HepG2 (cell line): ENCODE results near the gene UBXN1. TPM values are rescaled to one million over a fixed set of nuclear protein-coding genes. Genes with fewer than 3 reads are reported as not detected.

Experiments
- ATM ChIP-seq: fragments of 450-650 bp; IDR thresholded peaks from 2 replicates; pipeline ENCODE4 v1.7.1; 2017; ENCODE audit warnings: mild to moderate bottlenecking, borderline replicate concordance
- DR1 ChIP-seq: sonication (generic); formaldehyde crosslinking; IDR thresholded peaks from 2 replicates; pipeline ENCODE4 v1.8.0; 2021; ENCODE audit warnings: mild to moderate bottlenecking, missing genetic modification reagents, inconsistent platforms
- GABPB1 ChIP-seq: IDR thresholded peaks from 2 replicates; pipeline ENCODE4 v1.6.1; 2016; ENCODE audit warnings: mild to moderate bottlenecking, missing genetic modification reagents, moderate library complexity, missing compliant biosample characterization
- HES4 ChIP-seq: sonication (generic); formaldehyde crosslinking; IDR thresholded peaks from 2 replicates; pipeline ENCODE4 v1.9.0; 2021; ENCODE audit warnings: mild to moderate bottlenecking, missing genetic modification reagents, borderline replicate concordance
- HOXA5 ChIP-seq: sonication (generic); formaldehyde crosslinking; IDR thresholded peaks from 2 replicates; pipeline ENCODE4 v1.4.0; 2020; ENCODE audit warnings: missing genetic modification reagents
- JUN ChIP-seq: sonication (generic); formaldehyde crosslinking; IDR thresholded peaks from 2 replicates; pipeline ENCODE4 v1.4.0; 2020; ENCODE audit warnings: mild to moderate bottlenecking, missing genetic modification reagents
- NBN ChIP-seq: fragments of 450-650 bp; conservative IDR thresholded peaks from 2 replicates; pipeline ENCODE4 v1.6.1; 2017
- NCOA1 ChIP-seq: sonication (generic); formaldehyde crosslinking; IDR thresholded peaks from 2 replicates; pipeline ENCODE4 v1.9.0; 2021; ENCODE audit warnings: missing genetic modification reagents
- NCOR1 ChIP-seq: fragments of 200-600 bp; sonication (generic); IDR thresholded peaks from 2 replicates; pipeline ENCODE4 v1.7.0; 2017; ENCODE audit warnings: antibody characterized with exemption, low read length, borderline replicate concordance
- REST ChIP-seq, 2 experiments: IDR thresholded peaks; 2 replicates each; pipeline ENCODE4 v1.6.1; 2011 to 2012; ENCODE audit warnings: low read length in 2 of 2, borderline replicate concordance in 1 of 2, low read depth in 1 of 2, mild to moderate bottlenecking in 1 of 2, moderate library complexity in 1 of 2
- SOX13 ChIP-seq, 3 experiments: fragments of 450-650 bp in 1 of 3; sonication (generic) in 1 of 3; formaldehyde crosslinking in 1 of 3; IDR thresholded peaks in 2 of 3; conservative IDR thresholded peaks in 1 of 3; 2 replicates each; pipeline versions ENCODE4 v1.5.0 to v1.6.1; 2016 to 2020; ENCODE audit warnings: antibody characterized with exemption in 1 of 3, mild to moderate bottlenecking in 1 of 3, missing compliant biosample characterization in 1 of 3, missing genetic modification reagents in 1 of 3, moderate library complexity in 1 of 3
- SP140L ChIP-seq: sonication (generic); formaldehyde crosslinking; IDR thresholded peaks from 2 replicates; pipeline ENCODE4 v1.4.0; 2020; ENCODE audit warnings: missing genetic modification reagents, borderline replicate concordance
- SP2 ChIP-seq: sonication (generic); formaldehyde crosslinking; IDR thresholded peaks from 2 replicates; pipeline ENCODE4 v1.5.1; 2020; ENCODE audit warnings: mild to moderate bottlenecking, missing genetic modification reagents
- STAT5B ChIP-seq: sonication (generic); formaldehyde crosslinking; IDR thresholded peaks from 2 replicates; pipeline ENCODE4 v1.4.0; 2020; ENCODE audit warnings: missing genetic modification reagents
- SUZ12 ChIP-seq: fragments of 150-350 bp; IDR thresholded peaks from 2 replicates; pipeline ENCODE4 v1.6.1; 2014; ENCODE audit warnings: low read depth, low read length
- TP53 ChIP-seq: sonication (generic); formaldehyde crosslinking; conservative IDR thresholded peaks from 2 replicates; pipeline ENCODE4 v1.4.0; 2020; ENCODE audit warnings: missing genetic modification reagents
- WIZ ChIP-seq: sonication (generic); formaldehyde crosslinking; IDR thresholded peaks from 2 replicates; pipeline ENCODE4 v1.5.1; 2020; ENCODE audit warnings: mild to moderate bottlenecking, missing genetic modification reagents
- ZBTB34 ChIP-seq: sonication (generic); formaldehyde crosslinking; IDR thresholded peaks from 2 replicates; pipeline ENCODE4 v1.8.0; 2022; ENCODE audit warnings: mild to moderate bottlenecking, missing genetic modification reagents
- ZFX ChIP-seq: sonication (generic); formaldehyde crosslinking; IDR thresholded peaks from 2 replicates; pipeline ENCODE4 v1.4.0; 2020; ENCODE audit warnings: mild to moderate bottlenecking, low read depth, missing genetic modification reagents, moderate library complexity
- ZNF251 ChIP-seq: sonication (generic); formaldehyde crosslinking; IDR thresholded peaks from 2 replicates; pipeline ENCODE4 v1.9.0; 2021; ENCODE audit warnings: mild to moderate bottlenecking, missing genetic modification reagents
- ZNF292 ChIP-seq: sonication (generic); formaldehyde crosslinking; IDR thresholded peaks from 2 replicates; pipeline ENCODE4 v1.8.1; 2022; ENCODE audit warnings: mild to moderate bottlenecking, low read depth, missing genetic modification reagents, borderline replicate concordance
- ZNF329 ChIP-seq: sonication (generic); formaldehyde crosslinking; IDR thresholded peaks from 2 replicates; pipeline ENCODE4 v1.9.0; 2021; ENCODE audit warnings: low read depth, mild to moderate bottlenecking, missing genetic modification reagents
- ZNF331 ChIP-seq: sonication (generic); formaldehyde crosslinking; IDR thresholded peaks from 2 replicates; pipeline ENCODE4 v1.4.0; 2020; ENCODE audit warnings: missing genetic modification reagents
- ZNF724P ChIP-seq: sonication (generic); formaldehyde crosslinking; IDR thresholded peaks from 2 replicates; pipeline ENCODE4 v1.8.0; 2022; ENCODE audit warnings: missing genetic modification reagents, borderline replicate concordance
- polyA plus RNA-seq, 8 experiments: library from polyadenylated mRNA; depleted of rRNA in 3 of 8; stranded (reverse) in 7 of 8; unstranded in 1 of 8; fragments of >200 nt; fragmentation: Illumina TruSeq in 4 of 8; extraction: Trizol in 4 of 8; gene quantifications; 2 replicates each; pipeline versions ENCODE4 v1.2.1 to v1.2.3, GENCODE V29; 2011 to 2016; ENCODE audit warnings: low read depth in 4 of 8, missing spikeins in 1 of 8, mixed read lengths in 1 of 8; ENCODE audit not compliant: insufficient read depth in 1 of 8
- total RNA-seq, 5 experiments: library from RNA; depleted of rRNA; stranded (reverse); fragments of >200 nt; fragmentation: Illumina TruSeq; extraction: Trizol; gene quantifications; 2 replicates each; pipeline ENCODE4 v1.2.3, GENCODE V29; 2016; ENCODE audit warnings: low read depth in 1 of 5
- TF ChIP-seq, protein P1 (sequence below): sonication (generic); formaldehyde crosslinking; IDR thresholded peaks from 2 replicates; pipeline ENCODE4 v1.5.1; 2020; ENCODE audit warnings: mild to moderate bottlenecking, moderate library complexity, missing genetic modification reagents

Gene UBXN1
- total and polyA plus RNA-seq, 2 of the 13 experiments (the other 11 are each of a cell fraction or from before 2014, with no cell fraction given), result 47.5 to 52.4 TPM

DNA sequence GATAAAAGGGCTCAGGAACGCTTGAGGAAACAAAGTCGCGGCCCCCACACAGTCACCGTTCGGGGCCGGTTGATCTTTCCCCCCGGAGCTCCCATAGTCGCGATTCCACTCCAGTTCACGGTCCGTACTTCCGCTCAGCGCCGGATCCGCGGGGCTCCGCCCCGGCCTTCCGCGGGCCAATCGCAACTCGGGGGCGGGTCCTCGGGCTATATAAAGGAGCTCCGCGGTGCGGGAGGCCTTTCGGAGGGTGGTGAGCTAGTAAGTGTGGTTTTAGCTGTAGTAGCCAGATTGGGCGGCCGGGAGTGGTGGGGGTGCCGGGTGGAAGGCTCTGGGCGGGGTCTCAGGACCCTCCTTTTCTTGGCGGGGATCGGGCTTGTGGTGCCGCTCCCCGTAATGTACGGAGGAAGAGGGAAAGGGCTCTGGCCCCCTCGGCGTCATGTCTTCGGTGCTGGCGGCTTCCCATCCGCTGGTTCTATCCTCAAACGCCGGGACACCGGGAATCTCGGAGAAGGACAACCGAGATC is 13.7 kb downstream of the UBXN1 start, which contains the start of the genes C11orf98 and CSKMT (continued):
- TF ChIP-seq HES4 (peak; percentile 18; the same call in 1 of the 2 replicates), ZNF724P (CRISPR knock-in tag) (peak; percentile 69; the same call in 1 of the 2 replicates), TP53 (0 out of 2 replicates have a peak, but pooled peaks have one; percentile 57), NBN (no peak), GABPB1 (CRISPR knock-in tag) (peak; percentile 91), JUN (CRISPR knock-in tag) (no peak), DR1 (CRISPR knock-in tag) (peak; percentile 98), SP2 (peak; percentile 68), NCOR1 (no peak), SUZ12 (no peak), ZNF331 (peak; percentile 73; the same call in 1 of the 2 replicates), NCOA1 (CRISPR knock-in tag) (no peak), HOXA5 (CRISPR knock-in tag) (peak; percentile 83), ZFX (CRISPR knock-in tag) (peak; percentile 91), ZNF251 (no peak), STAT5B (CRISPR knock-in tag) (no peak), SOX13 (IDR thresholded peaks at IDR 0.05) (0 out of 2 replicates have a peak, but pooled peaks have one; percentile 46), SOX13 (CRISPR knock-in tag; conservative IDR thresholded peaks at IDR 0.05 in 1 of 2, IDR thresholded peaks at IDR 0.05 in 1 of 2) (peak in 1 of 2 experiments; percentile 40; a peak in 3 of 4 replicates), ZBTB34 (CRISPR knock-in tag) (no peak; the same call in 1 of the 2 replicates), ZNF292 (no peak), REST (IDR thresholded peaks at IDR 0.05; ENCODE audit: borderline replicate concordance in 1 of 2, low read depth in 1 of 2, low read length in 2 of 2) (peak in 1 of 2 experiments; percentile 80; a peak in 1 of 4 replicates), SP140L (no peak), ATM (no peak), ZNF329 (no peak; the same call in 1 of the 2 replicates), WIZ (CRISPR knock-in tag) (0 out of 2 replicates have a peak, but pooled peaks have one; percentile 10)
- TF ChIP-seq, protein P1, sequence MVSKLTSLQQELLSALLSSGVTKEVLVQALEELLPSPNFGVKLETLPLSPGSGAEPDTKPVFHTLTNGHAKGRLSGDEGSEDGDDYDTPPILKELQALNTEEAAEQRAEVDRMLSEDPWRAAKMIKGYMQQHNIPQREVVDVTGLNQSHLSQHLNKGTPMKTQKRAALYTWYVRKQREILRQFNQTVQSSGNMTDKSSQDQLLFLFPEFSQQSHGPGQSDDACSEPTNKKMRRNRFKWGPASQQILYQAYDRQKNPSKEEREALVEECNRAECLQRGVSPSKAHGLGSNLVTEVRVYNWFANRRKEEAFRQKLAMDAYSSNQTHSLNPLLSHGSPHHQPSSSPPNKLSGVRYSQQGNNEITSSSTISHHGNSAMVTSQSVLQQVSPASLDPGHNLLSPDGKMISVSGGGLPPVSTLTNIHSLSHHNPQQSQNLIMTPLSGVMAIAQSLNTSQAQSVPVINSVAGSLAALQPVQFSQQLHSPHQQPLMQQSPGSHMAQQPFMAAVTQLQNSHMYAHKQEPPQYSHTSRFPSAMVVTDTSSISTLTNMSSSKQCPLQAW (CRISPR knock-in tag), result peak; percentile 46; the same call in 1 of the 2 replicates
